ENCODE results near the gene LMCD1.

LMCD1 gene

DNA sequence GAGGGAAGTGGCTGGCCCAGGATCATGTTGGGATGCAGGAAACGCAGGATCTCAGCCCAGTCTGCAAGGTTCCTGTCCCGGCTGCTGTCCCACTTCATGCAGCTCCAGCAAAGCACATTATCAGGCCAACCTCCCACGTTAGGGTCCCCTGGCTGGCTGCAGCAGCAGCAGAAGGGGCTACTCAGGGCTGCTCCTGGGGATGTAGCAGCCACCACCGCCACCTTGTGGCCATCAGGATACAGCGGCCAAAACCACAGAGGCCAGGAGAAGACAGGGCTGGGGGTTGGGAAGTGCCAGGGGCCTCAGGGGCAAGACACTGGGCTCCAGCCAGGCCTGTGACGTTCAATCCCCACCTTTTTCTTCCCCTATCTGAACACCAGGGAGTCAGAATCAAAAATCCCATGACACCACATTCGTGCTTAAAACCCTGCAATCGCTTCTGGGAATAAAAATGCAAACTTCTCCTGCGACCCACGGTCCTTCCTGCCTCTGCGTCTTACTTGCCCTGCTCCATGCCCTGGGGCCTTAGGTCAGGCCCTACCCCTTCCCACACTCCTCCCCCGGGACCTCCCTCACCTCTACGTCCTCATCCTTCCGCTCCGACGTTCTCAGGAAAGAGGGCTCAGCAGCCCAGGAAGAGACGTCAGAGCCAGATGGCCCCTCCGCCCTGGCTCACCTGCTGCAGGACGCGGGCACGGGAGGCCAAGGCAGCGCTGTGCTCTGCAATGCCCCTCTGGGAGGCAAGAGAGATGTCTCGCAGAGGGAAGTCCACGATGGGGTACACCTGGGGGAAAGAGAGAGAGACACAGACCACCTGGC, 121.5 kb downstream of the LMCD1 start:
- peak; percentile 24 for DNase-seq (ENCODE audit: low spot score)

DNA sequence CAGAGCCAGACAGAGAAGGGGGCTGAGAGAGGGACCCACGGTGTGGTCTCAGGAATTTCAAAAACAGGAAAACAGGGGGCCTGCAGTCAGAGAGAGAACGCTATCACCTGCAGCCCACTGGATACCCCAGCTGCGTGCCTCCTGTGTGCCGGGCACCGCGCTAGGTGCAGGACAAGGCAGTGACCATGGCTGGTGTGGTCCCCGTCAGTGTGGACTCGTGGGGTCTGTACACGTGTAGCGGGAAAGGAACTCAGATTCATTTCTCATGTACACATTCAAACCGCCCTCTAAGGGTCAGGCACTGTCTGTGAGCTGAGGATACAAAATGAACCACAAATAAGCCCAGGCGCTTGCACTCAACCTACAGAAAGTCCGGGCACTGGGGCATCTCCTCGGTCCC, 122.1 kb downstream of the LMCD1 start:
- no peak for DNase-seq (ENCODE audit: low spot score)
